Prostate gland (tissue), 2 donors: ENCODE results near the gene RNU7-1. TPM values are rescaled to one million over a fixed set of nuclear protein-coding genes. Genes with fewer than 3 reads are reported as not detected.

Experiments used
- DNase-seq: peaks from one replicate; pipeline ENCODE4 v3.0.0-alpha.2; 2019; ENCODE audit warnings: low spot score
- H3K27ac ChIP-seq, 2 donors: fragments of 200-600 bp; sonication (generic); 2 replicates each; pipeline ENCODE4 v1.5.1; 2017 to 2019
- H3K27me3 ChIP-seq: fragments of 200-600 bp; sonication (generic); replicated peaks from 2 replicates; pipeline ENCODE4 v1.5.1; 2019; ENCODE audit not compliant: insufficient read depth
- H3K36me3 ChIP-seq, 2 donors: fragments of 200-600 bp; sonication (generic); 1 replicate in 1 of 2; 2 replicates in 1 of 2; pipeline versions ENCODE4 v1.5.1 to v1.8.1; 2017 to 2019
- H3K4me1 ChIP-seq: fragments of 200-600 bp; sonication (generic); replicated peaks from 2 replicates; pipeline ENCODE4 v1.5.1; 2019
- H3K4me3 ChIP-seq, 2 donors: fragments of 200-600 bp; sonication (generic); 2 replicates each; pipeline ENCODE4 v1.5.1; 2017 to 2019
- H3K9me3 ChIP-seq: fragments of 200-600 bp; sonication (generic); 2 replicates; pipeline ENCODE4 v1.5.1; 2017
- POLR2A ChIP-seq: fragments of 450-650 bp; IDR thresholded peaks from one replicate; pipeline ENCODE4 v1.6.1; 2016; ENCODE audit warnings: antibody characterized with exemption, mild to moderate bottlenecking
- POLR2AphosphoS5 ChIP-seq: sonication (generic); formaldehyde crosslinking; IDR thresholded peaks from one replicate; pipeline ENCODE4 v1.6.1; 2017; ENCODE audit warnings: antibody characterized with exemption
- WGBS: methylation state at CpG from one replicate; pipeline ENCODE4 v1.1.5; 2018; 5-methylcytosine and 5-hydroxymethylcytosine counted together
- intact Hi-C: fragments of 100-400 bp; cut with DNase I; formaldehyde crosslinking; loops from one replicate; pipeline ENCODE4 v1.14.2; 2022
- total RNA-seq, 2 donors: library from RNA; depleted of rRNA; stranded (reverse); fragments of >200 nt; gene quantifications; one replicate each; pipeline ENCODE4 v1.1.0, GENCODE V29; 2016
- TF ChIP-seq, protein P1 (sequence below), 4 experiments: fragments of 200-600 bp in 2 of 4; fragments of 450-650 bp in 2 of 4; sonication (generic) in 2 of 4; IDR thresholded peaks; 1 replicate in 3 of 4; 2 replicates in 1 of 4; pipeline ENCODE4 v1.5.1; 2016 to 2019; ENCODE audit warnings: antibody characterized with exemption in 4 of 4, mild to moderate bottlenecking in 2 of 4, moderate library complexity in 2 of 4

Gene RNU7-1
- total RNA-seq, 2 donors from 2014 or later = not detected

DNA sequence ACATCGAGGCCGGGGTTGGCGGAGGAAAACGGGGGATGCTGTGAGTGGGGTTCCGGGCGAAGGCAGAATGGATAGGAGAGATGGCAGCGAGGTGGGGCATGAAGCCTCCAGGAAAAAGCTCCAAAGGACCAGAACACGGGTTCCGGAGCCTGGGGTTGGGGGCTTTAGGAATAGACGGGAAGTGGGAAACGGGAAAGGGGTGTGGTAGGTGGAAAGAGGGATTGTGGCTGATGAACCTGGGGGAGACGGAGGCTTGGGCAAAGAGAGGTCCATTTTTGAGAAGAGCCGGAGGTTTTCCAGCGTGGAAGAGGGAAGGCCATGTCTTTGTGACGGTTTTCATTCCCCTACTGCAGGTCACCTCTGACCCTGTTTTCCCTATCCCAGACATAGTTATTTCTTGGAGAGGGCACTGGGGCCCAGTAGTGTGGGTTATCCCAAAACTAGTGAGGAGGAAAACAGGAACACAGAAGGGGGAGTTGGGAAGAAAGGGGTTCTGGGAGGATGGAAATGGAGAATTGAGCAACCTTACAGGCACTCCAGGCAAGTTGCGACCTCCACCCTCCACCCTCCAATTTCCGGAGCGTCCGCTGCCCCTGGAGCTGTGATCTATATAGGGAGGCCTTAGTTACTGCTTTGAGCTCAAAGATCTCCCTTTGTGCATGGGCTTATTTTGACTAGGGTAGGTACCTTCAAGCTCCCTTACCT lies 14.8 kb upstream of the RNU7-1 start:
- peaks cover 28% of the 10 kb centered on the region for H3K4me1 ChIP-seq
- H3K27ac ChIP-seq = peak overlapping the region; percentile 94 to 98
- TF ChIP-seq, protein P1, sequence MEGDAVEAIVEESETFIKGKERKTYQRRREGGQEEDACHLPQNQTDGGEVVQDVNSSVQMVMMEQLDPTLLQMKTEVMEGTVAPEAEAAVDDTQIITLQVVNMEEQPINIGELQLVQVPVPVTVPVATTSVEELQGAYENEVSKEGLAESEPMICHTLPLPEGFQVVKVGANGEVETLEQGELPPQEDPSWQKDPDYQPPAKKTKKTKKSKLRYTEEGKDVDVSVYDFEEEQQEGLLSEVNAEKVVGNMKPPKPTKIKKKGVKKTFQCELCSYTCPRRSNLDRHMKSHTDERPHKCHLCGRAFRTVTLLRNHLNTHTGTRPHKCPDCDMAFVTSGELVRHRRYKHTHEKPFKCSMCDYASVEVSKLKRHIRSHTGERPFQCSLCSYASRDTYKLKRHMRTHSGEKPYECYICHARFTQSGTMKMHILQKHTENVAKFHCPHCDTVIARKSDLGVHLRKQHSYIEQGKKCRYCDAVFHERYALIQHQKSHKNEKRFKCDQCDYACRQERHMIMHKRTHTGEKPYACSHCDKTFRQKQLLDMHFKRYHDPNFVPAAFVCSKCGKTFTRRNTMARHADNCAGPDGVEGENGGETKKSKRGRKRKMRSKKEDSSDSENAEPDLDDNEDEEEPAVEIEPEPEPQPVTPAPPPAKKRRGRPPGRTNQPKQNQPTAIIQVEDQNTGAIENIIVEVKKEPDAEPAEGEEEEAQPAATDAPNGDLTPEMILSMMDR (IDR thresholded peaks at IDR 0.05) = no peak
- no peak for TF ChIP-seq POLR2A
- TF ChIP-seq POLR2AphosphoS5 = no peak
- WGBS = 3% methylated on average over 19 of the region's 19 CpGs
- no peaks in the 10 kb centered on the region for H3K36me3 ChIP-seq
- peak overlapping the region; percentile 92 to 95 for H3K4me3 ChIP-seq
- intact Hi-C loops = no loop called here
- H3K9me3 ChIP-seq = no peaks in the 10 kb centered on the region
- no peak for DNase-seq
- no peaks in the 10 kb centered on the region for H3K27me3 ChIP-seq

GRCh38 chr12:6929466-6930452 lies 13.9 kb upstream of the RNU7-1 start:
- intact Hi-C loops = loop anchor here (10.0 kb wide), 1 partner anchor 55 kb away; the partner anchor contains the start of gene SPSB2
- H3K36me3 ChIP-seq = no peaks in the 10 kb centered on the region
- no peaks in the 10 kb centered on the region for H3K27me3 ChIP-seq
- 34% methylated on average over 7 of the region's 7 CpGs for WGBS
- no peak for DNase-seq
- peak overlapping the region; percentile 94 to 98 for H3K27ac ChIP-seq
- peaks cover 24% of the 10 kb centered on the region for H3K4me1 ChIP-seq
- TF ChIP-seq POLR2A (no peak), POLR2AphosphoS5 (no peak)
- TF ChIP-seq, protein P1 (IDR thresholded peaks at IDR 0.05) = no peak
- H3K9me3 ChIP-seq = no peaks in the 10 kb centered on the region
- H3K4me3 ChIP-seq = peak overlapping the region; percentile 92 to 95

DNA sequence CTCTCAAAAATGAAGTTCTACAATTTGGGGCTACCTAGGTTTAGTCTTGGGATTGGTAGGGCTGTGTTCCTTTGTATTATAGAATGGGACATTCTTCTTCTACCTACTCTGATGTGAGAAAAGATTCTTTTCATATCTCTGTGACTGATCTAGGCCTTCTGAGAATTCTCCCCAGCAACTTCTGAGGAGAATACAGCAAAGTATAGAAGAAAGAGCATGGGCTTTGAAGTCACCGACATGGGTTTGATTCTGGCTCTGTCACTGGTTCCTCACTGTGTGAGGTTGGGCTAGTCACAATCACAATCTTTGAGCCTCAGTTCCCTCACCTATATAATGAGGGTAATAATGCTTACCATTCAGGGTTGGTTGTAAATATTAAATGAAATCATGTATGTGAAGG lies 10.8 kb upstream of the RNU7-1 start:
- H3K36me3 ChIP-seq = peaks cover 4 to 6% of the 10 kb centered on the region in 2 donors
- intact Hi-C loops = loop anchor here (10.0 kb wide), 1 partner anchor 58 kb away; the partner anchor contains the start of gene SPSB2
- no peak for DNase-seq
- no peaks in the 10 kb centered on the region for H3K9me3 ChIP-seq
- peaks cover 18% of the 10 kb centered on the region for H3K4me1 ChIP-seq
- TF ChIP-seq POLR2AphosphoS5 = no peak
- TF ChIP-seq POLR2A = no peak
- no peak overlapping the region for H3K4me3 ChIP-seq
- WGBS = 38% methylated on average over 1 of the region's 1 CpG
- no peaks in the 10 kb centered on the region for H3K27me3 ChIP-seq
- H3K27ac ChIP-seq = no peak overlapping the region

DNA sequence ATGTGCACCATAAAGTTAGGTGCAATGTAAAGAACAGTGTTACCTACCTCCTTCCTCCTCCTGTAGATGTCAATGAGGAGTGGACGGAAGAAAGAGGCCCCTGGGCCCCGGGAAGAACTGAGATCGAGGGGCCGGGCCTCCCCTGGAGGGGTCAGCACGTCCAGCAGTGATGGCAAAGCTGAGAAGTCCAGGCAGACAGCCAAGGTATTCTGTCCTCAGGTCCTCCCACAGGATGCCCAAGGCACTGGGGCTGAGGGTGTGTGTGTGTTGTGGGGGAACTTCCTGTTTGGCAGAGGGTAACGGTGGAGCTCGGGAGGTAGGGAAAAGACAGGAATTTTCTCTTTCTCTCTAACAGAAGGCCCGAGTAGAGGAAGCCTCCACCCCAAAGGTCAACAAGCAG lies 9.5 kb upstream of the RNU7-1 start:
- Histone ChIP-seq H3K27ac (peak overlapping the region; percentile 45 to 55), H3K27me3 (no peaks in the 10 kb centered on the region), H3K36me3 (peaks cover 4 to 6% of the 10 kb centered on the region in 2 donors), H3K4me1 (peaks cover 23% of the 10 kb centered on the region), H3K9me3 (no peaks in the 10 kb centered on the region), H3K4me3 (no peak overlapping the region)
- intact Hi-C loops = loop anchor here (10.0 kb wide), 1 partner anchor 59 kb away; the partner anchor contains the start of gene SPSB2
- no peak for DNase-seq
- no peak for TF ChIP-seq POLR2A
- no peak for TF ChIP-seq POLR2AphosphoS5
- TF ChIP-seq, protein P1 (IDR thresholded peaks at IDR 0.05) = no peak
- WGBS = 25% methylated on average over 8 of the region's 8 CpGs
